GM18498 (cell line): Measurements from ENCODE around the gene NADSYN1.

Experiments
- ATAC-seq: cut with Tn5 transposase; IDR thresholded peaks from one replicate; pipeline ENCODE4 v1.9.1; 2021; ENCODE audit warnings: mild to moderate bottlenecking, moderate library complexity; ENCODE audit not compliant: unreplicated experiment

Gene NADSYN1

GRCh38 chr11:71472941-71473792 is 20.2 kb downstream of the NADSYN1 start:
- ATAC-seq, result no peak

GRCh38 chr11:71473793-71474080 is 20.7 kb downstream of the NADSYN1 start:
- no peak for ATAC-seq

GRCh38 chr11:71474141-71474770 is 21.3 kb downstream of the NADSYN1 start:
- ATAC-seq, result no peak

GRCh38 chr11:71474771-71475483 is 21.9 kb downstream of the NADSYN1 start:
- no peak for ATAC-seq

GRCh38 chr11:71476031-71476430 is 23.0 kb downstream of the NADSYN1 start:
- no peak for ATAC-seq

- no peak for ATAC-seq
These were observed 24.1 kb downstream of the NADSYN1 start for GRCh38 chr11:71476926-71477640.

- no peak for ATAC-seq
These were observed 24.9 kb downstream of the NADSYN1 start for GRCh38 chr11:71477641-71478527.

GRCh38 chr11:71478528-71478840 is 25.5 kb downstream of the NADSYN1 start:
- ATAC-seq, result no peak

GRCh38 chr11:71481101-71481960 is 28.3 kb downstream of the NADSYN1 start:
- no peak for ATAC-seq

- ATAC-seq, result no peak
These were observed 29.2 kb downstream of the NADSYN1 start for GRCh38 chr11:71482216-71482615.

- ATAC-seq, result no peak
These were observed 29.9 kb downstream of the NADSYN1 start for GRCh38 chr11:71482746-71483364.

- no peak for ATAC-seq
These were observed 30.7 kb downstream of the NADSYN1 start for GRCh38 chr11:71483692-71484091.

GRCh38 chr11:71484248-71485062 is 31.5 kb downstream of the NADSYN1 start:
- ATAC-seq, result no peak

- no peak for ATAC-seq
These were observed 32.0 kb downstream of the NADSYN1 start for GRCh38 chr11:71485063-71485399.

GRCh38 chr11:71485466-71485865 is 32.5 kb downstream of the NADSYN1 start:
- ATAC-seq, result no peak

GRCh38 chr11:71486320-71486719 is 33.3 kb downstream of the NADSYN1 start:
- no peak for ATAC-seq

GRCh38 chr11:71488681-71489270 is 35.8 kb downstream of the NADSYN1 start:
- ATAC-seq, result no peak
